ENCODE data around the gene ACHE. TPM values are rescaled to one million over a fixed set of nuclear protein-coding genes. Genes with fewer than 3 reads are reported as not detected.

Gene ACHE
- total RNA-seq, 4 donors from 2014 or later: 6.7 to 55.9 (median 14.5) TPM

DNA sequence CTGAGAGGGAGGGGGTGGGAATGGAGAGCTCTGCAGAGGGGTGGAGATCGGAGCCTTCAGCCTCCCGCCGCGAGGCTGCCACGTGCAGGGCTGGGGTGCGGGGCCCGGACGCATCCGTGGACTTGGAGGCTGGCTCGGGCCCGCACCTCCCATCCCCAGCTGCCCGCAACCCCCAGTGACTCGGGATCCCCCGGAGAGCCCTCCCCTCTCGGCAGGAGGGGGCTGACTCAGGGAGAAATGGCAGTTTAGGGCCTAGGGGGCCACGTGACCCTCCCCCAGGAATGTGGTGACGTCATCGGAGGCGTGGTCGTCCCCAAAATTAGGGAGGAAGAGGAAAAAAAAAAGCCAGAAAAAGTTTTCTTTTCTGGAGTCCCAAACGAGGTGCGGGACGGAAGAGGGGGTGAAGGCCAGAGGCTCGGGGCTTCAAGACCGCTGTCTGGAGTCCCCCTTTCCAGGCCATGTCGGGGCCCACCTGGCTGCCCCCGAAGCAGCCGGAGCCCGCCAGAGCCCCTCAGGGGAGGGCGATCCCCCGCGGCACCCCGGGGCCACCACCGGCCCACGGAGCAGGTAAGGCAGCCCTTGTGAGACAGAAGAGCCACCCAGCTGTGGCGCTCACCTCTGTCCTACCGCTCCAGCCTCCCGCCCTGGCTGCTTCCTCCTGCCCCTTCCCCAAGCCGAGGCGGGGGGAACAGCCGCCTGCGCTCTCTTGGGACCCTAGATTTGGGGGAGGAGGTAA is 28.5 kb downstream of the ACHE start, which contains the start of gene TRIP6:
TSS of gene TRIP6 (plus strand) at position 348 of the 736 bp plus-strand sequence. CDS start at position 459, 111 bp downstream.
- peaks cover 0 to 25% of the 10 kb centered on the region in 2 donors for H3K4me1 ChIP-seq
- H3K36me3 ChIP-seq: no peaks in the 10 kb centered on the region
- no peaks in the 10 kb centered on the region for H3K27me3 ChIP-seq
- DNase-seq: peak; percentile 95 to 97
- H3K27ac ChIP-seq: peak within 1 kb of the TSS; percentile 96 to 99
- peak within 1 kb of the TSS; percentile 65 to 100 for H3K4me3 ChIP-seq
- intact Hi-C loops (cut with DNase I; ENCODE audit: low total_unique reads): no loop called here
- TF ChIP-seq, protein P1, sequence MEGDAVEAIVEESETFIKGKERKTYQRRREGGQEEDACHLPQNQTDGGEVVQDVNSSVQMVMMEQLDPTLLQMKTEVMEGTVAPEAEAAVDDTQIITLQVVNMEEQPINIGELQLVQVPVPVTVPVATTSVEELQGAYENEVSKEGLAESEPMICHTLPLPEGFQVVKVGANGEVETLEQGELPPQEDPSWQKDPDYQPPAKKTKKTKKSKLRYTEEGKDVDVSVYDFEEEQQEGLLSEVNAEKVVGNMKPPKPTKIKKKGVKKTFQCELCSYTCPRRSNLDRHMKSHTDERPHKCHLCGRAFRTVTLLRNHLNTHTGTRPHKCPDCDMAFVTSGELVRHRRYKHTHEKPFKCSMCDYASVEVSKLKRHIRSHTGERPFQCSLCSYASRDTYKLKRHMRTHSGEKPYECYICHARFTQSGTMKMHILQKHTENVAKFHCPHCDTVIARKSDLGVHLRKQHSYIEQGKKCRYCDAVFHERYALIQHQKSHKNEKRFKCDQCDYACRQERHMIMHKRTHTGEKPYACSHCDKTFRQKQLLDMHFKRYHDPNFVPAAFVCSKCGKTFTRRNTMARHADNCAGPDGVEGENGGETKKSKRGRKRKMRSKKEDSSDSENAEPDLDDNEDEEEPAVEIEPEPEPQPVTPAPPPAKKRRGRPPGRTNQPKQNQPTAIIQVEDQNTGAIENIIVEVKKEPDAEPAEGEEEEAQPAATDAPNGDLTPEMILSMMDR (IDR thresholded peaks at IDR 0.05): peak in 1 of 4 experiments; percentile 2
- peak; percentile 38 to 47 for TF ChIP-seq POLR2A (IDR thresholded peaks at IDR 0.05)
- H3K9me3 ChIP-seq: no peaks in the 10 kb centered on the region

DNA sequence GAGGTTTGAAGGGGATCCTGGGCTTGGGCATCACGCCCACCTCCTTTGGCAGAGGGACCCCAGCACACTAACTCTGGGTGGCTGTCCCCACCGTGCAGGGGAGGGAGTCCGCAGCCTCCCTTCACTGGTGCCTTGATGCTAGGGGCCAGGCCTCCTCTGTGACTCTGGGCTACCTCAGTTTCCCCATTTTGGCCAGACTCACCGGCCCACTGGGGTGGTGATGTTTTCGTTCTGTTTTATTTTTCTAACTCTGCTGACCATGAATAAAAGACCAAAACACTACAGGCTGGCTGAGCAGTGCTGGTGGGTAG is 29.0 kb downstream of the ACHE start:
- H3K4me1 ChIP-seq: peaks cover 0 to 25% of the 10 kb centered on the region in 2 donors

DNA sequence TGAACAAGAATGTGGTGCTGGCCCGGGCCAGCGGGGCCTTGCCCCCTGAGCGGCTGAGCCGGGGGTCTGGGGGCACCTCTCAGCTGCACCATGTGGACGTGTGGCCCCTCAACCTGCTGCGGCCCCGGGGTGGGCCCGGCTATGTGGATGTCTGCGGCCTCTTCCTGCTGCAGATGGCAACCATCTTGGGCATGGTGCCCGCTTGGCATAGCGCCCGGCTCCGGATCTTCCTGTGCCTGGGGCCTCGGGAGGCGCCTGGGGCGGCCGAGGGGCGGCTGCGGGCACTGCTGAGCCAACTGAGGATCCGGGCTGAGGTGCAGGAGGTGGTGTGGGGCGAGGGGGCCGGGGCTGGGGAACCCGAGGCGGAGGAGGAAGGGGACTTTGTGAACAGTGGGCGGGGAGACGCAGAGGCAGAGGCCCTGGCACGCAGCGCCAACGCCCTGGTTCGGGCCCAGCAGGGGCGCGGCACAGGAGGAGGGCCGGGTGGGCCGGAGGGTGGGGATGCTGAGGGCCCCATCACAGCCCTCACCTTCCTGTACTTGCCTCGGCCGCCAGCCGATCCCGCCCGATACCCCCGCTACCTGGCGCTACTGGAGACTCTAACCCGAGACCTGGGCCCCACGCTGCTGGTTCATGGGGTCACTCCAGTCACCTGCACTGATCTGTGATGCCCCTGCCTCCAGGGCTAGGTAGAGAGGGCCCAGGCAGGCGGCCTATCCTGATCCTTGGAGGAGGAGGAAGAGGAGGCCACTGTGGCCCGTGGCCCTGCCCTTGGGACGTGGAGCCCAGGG is 29.6 kb downstream of the ACHE start:
- TF ChIP-seq, protein P1 (IDR thresholded peaks at IDR 0.05): no peak
- no peak for TF ChIP-seq POLR2A (IDR thresholded peaks at IDR 0.05)
- no peaks in the 10 kb centered on the region for H3K9me3 ChIP-seq
- H3K27ac ChIP-seq: peak overlapping the region; percentile 96 to 99
- no peaks in the 10 kb centered on the region for H3K27me3 ChIP-seq
- peak; percentile 79 to 88 for DNase-seq
- intact Hi-C loops (cut with DNase I; ENCODE audit: low total_unique reads): no loop called here
- peak overlapping the region; percentile 4 to 100 for H3K4me3 ChIP-seq
- peaks cover 0 to 25% of the 10 kb centered on the region in 2 donors for H3K4me1 ChIP-seq
- H3K36me3 ChIP-seq: no peaks in the 10 kb centered on the region

More for the DNA sequence above, 29.0 kb downstream of the ACHE start:
- intact Hi-C loops (cut with DNase I; ENCODE audit: low total_unique reads): no loop called here
- Histone ChIP-seq H3K4me3 (peak overlapping the region; percentile 65 to 100), H3K9me3 (no peaks in the 10 kb centered on the region), H3K27me3 (no peaks in the 10 kb centered on the region), H3K27ac (peak overlapping the region; percentile 96 to 99), H3K36me3 (no peaks in the 10 kb centered on the region)
- TF ChIP-seq, protein P1 (IDR thresholded peaks at IDR 0.05): no peak
- TF ChIP-seq POLR2A (IDR thresholded peaks at IDR 0.05): no peak
- peak in 1 of 2 donors; percentile 43 for DNase-seq

DNA sequence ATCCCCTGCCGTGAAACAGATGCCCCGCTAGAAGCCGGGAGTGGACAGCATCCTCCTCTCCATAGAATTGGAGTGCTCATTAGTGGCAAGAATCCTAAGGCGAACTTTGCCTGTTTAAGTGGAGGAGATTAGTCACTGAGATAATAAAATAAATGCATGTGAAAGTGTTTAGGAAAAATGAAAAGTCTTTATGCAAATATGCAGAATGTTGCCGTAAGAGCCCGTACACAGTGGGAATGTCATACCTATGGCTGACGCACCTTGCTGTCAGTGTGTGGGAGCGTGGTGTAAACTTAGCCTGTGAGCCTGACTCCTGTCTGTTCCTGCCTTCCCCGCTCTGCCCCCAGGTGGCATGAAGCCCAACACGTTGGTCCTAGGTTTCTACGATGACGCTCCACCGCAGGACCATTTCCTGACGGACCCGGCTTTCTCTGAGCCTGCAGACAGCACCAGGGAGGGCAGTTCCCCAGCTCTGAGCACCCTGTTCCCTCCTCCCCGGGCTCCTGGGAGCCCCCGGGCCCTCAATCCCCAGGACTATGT is 30.2 kb downstream of the ACHE start:
- Histone ChIP-seq H3K4me1 (peaks cover 0 to 25% of the 10 kb centered on the region in 2 donors), H3K9me3 (no peaks in the 10 kb centered on the region), H3K36me3 (no peaks in the 10 kb centered on the region), H3K27ac (peak overlapping the region; percentile 96 to 99), H3K27me3 (no peaks in the 10 kb centered on the region), H3K4me3 (no peak overlapping the region)
- DNase-seq: peak in 1 of 2 donors; percentile 49
- TF ChIP-seq, protein P1 (IDR thresholded peaks at IDR 0.05): no peak
- no peak for TF ChIP-seq POLR2A (IDR thresholded peaks at IDR 0.05)
- intact Hi-C loops (cut with DNase I; ENCODE audit: low total_unique reads): no loop called here
